Right lobe of liver (tissue), 4 donors: Measurements from ENCODE around the gene SLC28A2.

Source experiments
- CTCF ChIP-seq, 4 donors: fragments of 200-600 bp in 3 of 4; fragments of 450-650 bp in 1 of 4; IDR thresholded peaks; one replicate each; pipeline versions ENCODE4 v1.5.1 to v1.8.0; 2016 to 2022; ENCODE audit warnings: antibody characterized with exemption in 4 of 4, mild to moderate bottlenecking in 2 of 4
- POLR2A ChIP-seq: fragments of 450-650 bp; IDR thresholded peaks from one replicate; pipeline ENCODE4 v1.6.1; 2017; ENCODE audit warnings: antibody characterized with exemption, mild to moderate bottlenecking
- donor health status: DM: no; HTN: no; CAD: no.
- donor health status: DM: no; HTN: no; CAD: no.
- donor health status: DM: no; HTN: yes; CAD: no.

DNA sequence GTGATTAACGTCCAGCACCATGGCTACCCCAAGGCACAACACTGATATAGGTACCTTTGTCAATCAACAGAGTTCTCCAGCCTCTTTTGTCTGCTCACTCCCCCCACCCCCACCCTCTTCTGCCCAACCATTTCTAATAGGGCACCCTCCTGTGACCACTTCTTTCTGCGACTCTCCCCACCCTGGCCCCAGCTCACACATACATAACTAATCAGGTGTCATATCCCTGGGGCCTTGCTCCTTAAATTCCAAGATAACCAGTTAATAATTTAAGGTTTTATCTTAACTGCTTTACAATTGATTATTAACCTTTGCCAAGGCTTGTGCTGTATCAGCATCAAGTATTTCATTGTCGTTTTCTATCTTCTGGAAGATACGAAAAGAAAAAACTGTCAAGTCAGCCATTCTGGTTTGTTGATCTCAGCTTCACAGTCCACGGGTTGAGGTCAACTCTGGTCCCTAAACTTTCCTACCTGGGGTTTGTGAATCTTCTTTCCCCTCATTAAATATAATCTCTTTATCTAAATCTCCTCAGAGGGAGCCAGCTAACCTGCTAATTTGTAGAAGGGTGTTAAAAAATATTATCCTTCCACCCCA lies 27.3 kb upstream of the SLC28A2 start:
- TF ChIP-seq CTCF (IDR thresholded peaks at IDR 0.05) (no peak), POLR2A (no peak)
